Measurements from ENCODE around the gene PDCD1LG2.

Gene PDCD1LG2

GRCh38 chr9:5608298-5609225 lies 98.2 kb downstream of the PDCD1LG2 start:
- no peak for DNase-seq (ENCODE audit: low read depth)
- no peak overlapping the region for H3K4me3 ChIP-seq (ENCODE audit: low read depth, low read length)
- no peak for TF ChIP-seq CTCF (IDR thresholded peaks at IDR 0.05; ENCODE audit: control insufficient read depth, extremely low read depth, insufficient read depth)

GRCh38 chr9:5609226-5609596 lies 98.9 kb downstream of the PDCD1LG2 start:
- DNase-seq (ENCODE audit: low read depth), result no peak
- H3K4me3 ChIP-seq (ENCODE audit: low read depth, low read length), result no peak overlapping the region
- TF ChIP-seq CTCF (IDR thresholded peaks at IDR 0.05; ENCODE audit: control insufficient read depth, extremely low read depth, insufficient read depth), result no peak

GRCh38 chr9:5610491-5610890 lies 100.2 kb downstream of the PDCD1LG2 start:
- H3K4me3 ChIP-seq (ENCODE audit: low read depth, low read length), result no peak overlapping the region
- DNase-seq (ENCODE audit: low read depth), result no peak
- TF ChIP-seq CTCF (IDR thresholded peaks at IDR 0.05; ENCODE audit: control insufficient read depth, extremely low read depth, insufficient read depth), result no peak

GRCh38 chr9:5611321-5612184 lies 101.2 kb downstream of the PDCD1LG2 start:
- no peak for TF ChIP-seq CTCF (IDR thresholded peaks at IDR 0.05; ENCODE audit: control insufficient read depth, extremely low read depth, insufficient read depth)
- DNase-seq (ENCODE audit: low read depth), result no peak
- no peak overlapping the region for H3K4me3 ChIP-seq (ENCODE audit: low read depth, low read length)

GRCh38 chr9:5612185-5612530 lies 101.8 kb downstream of the PDCD1LG2 start:
- no peak overlapping the region for H3K4me3 ChIP-seq (ENCODE audit: low read depth, low read length)
- TF ChIP-seq CTCF (IDR thresholded peaks at IDR 0.05; ENCODE audit: control insufficient read depth, extremely low read depth, insufficient read depth), result no peak
- DNase-seq (ENCODE audit: low read depth), result no peak

- H3K4me3 ChIP-seq (ENCODE audit: low read depth, low read length), result no peak overlapping the region
- no peak for DNase-seq (ENCODE audit: low read depth)
- no peak for TF ChIP-seq CTCF (IDR thresholded peaks at IDR 0.05; ENCODE audit: control insufficient read depth, extremely low read depth, insufficient read depth)
Observed at GRCh38 chr9:5614192-5614591, 103.9 kb downstream of the PDCD1LG2 start.

All from LNCaP clone FGC (cell line).